ENCODE measurements around the gene SLIT3.

The SLIT3 gene

DNA sequence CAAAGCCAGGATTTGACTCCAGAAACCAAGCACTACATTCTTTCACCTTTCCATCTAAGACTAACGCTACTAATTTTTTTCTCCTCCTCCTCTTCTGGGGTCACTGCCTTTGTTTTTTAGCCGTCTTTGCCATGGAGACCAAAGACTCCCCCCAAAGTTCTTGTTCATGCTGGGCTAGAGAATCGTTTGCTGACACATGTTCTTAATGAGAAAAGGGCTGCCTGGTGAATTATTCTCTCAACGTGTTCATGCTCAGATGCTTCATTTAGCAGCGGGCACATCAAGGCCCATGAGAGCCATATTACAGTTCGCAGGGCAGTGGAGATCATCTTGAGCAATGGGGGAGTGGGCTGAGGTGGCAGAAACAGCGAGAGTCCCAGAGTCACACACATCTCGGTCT is 134.9 kb downstream of the SLIT3 start:
- TF ChIP-seq, protein P1, sequence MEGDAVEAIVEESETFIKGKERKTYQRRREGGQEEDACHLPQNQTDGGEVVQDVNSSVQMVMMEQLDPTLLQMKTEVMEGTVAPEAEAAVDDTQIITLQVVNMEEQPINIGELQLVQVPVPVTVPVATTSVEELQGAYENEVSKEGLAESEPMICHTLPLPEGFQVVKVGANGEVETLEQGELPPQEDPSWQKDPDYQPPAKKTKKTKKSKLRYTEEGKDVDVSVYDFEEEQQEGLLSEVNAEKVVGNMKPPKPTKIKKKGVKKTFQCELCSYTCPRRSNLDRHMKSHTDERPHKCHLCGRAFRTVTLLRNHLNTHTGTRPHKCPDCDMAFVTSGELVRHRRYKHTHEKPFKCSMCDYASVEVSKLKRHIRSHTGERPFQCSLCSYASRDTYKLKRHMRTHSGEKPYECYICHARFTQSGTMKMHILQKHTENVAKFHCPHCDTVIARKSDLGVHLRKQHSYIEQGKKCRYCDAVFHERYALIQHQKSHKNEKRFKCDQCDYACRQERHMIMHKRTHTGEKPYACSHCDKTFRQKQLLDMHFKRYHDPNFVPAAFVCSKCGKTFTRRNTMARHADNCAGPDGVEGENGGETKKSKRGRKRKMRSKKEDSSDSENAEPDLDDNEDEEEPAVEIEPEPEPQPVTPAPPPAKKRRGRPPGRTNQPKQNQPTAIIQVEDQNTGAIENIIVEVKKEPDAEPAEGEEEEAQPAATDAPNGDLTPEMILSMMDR (IDR thresholded peaks at IDR 0.05; ENCODE audit: low read depth, low read length, missing control alignments): no peak
- no peak overlapping the region for H3K4me3 ChIP-seq (ENCODE audit: low read depth, low read length)
- DNase-seq (ENCODE audit: low read depth): no peak

DNA sequence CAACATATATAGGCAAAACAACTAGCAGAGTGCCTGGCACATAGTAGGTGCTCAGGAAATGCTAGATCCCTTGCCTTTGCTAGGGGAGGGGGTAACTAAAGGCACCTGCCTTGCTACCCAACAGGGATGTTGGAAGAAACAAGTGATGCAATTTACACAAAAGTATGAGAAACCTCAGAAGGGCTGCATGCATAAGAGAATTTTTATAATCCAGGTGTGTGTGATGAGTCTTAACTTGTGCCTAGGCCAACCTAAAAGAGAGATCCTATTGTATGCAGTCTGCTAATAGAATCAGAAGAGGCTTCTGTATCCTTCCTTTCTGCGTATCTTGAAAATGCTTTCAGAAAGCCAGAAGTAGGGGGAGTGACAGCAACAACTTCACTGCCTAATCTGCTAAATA is 135.9 kb downstream of the SLIT3 start:
- no peak for DNase-seq (ENCODE audit: low read depth)
- H3K4me3 ChIP-seq (ENCODE audit: low read depth, low read length): no peak overlapping the region
- TF ChIP-seq, protein P1 (IDR thresholded peaks at IDR 0.05; ENCODE audit: low read depth, low read length, missing control alignments): no peak

DNA sequence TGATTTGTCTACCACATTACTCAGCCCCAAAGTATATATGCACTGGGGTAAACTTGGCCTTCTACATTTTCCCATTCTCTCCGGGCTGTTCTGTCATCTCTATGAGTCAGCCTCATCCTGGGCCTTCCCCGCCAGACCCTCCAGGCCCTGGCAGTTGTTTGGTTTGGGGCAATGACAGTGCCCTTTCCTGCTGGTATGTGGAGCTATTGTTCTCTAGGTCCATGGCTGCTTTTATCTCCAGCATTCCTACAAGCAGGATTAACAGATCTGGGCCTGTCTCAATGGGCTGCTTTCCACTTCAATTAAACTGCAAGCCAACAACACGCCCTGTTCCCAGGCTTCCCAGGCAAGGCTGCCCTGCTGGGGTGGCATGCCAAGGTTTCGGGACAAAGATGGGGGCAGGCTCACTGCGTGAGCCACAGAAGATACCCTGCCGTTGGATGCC is 136.4 kb downstream of the SLIT3 start:
- no peak overlapping the region for H3K4me3 ChIP-seq (ENCODE audit: low read depth, low read length)
- TF ChIP-seq, protein P1 (IDR thresholded peaks at IDR 0.05; ENCODE audit: low read depth, low read length, missing control alignments): no peak
- no peak for DNase-seq (ENCODE audit: low read depth)

DNA sequence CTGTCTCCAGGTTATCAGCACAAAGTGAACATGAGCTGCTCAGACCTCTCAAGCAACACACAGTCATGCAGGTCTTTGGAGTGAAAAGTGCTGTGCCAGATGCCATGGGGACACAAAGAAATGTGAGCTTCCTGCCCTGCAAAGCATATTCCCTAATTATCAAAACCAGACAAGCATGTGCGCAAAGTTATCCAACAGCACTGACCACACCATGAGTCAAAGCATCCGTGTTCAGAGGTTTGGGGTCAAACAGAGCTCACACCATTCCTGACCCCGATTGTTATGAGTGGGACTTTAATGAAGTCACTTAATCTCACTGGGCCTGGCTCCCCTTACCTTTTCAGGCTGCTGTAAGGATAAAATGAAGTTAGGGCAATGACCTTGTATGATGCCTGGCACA is 138.5 kb downstream of the SLIT3 start:
- TF ChIP-seq, protein P1 (IDR thresholded peaks at IDR 0.05; ENCODE audit: low read depth, low read length, missing control alignments): no peak
- no peak for DNase-seq (ENCODE audit: low read depth)
- H3K4me3 ChIP-seq (ENCODE audit: low read depth, low read length): no peak overlapping the region

GRCh38 chr5:169161022-169161680 is 139.8 kb downstream of the SLIT3 start:
- DNase-seq (ENCODE audit: low read depth): no peak
- H3K4me3 ChIP-seq (ENCODE audit: low read depth, low read length): no peak overlapping the region
- TF ChIP-seq, protein P1 (IDR thresholded peaks at IDR 0.05; ENCODE audit: low read depth, low read length, missing control alignments): no peak

- DNase-seq (ENCODE audit: low read depth): no peak
- no peak overlapping the region for H3K4me3 ChIP-seq (ENCODE audit: low read depth, low read length)
- TF ChIP-seq, protein P1 (IDR thresholded peaks at IDR 0.05; ENCODE audit: low read depth, low read length, missing control alignments): no peak
These were observed 140.5 kb downstream of the SLIT3 start for GRCh38 chr5:169160405-169160901.

DNA sequence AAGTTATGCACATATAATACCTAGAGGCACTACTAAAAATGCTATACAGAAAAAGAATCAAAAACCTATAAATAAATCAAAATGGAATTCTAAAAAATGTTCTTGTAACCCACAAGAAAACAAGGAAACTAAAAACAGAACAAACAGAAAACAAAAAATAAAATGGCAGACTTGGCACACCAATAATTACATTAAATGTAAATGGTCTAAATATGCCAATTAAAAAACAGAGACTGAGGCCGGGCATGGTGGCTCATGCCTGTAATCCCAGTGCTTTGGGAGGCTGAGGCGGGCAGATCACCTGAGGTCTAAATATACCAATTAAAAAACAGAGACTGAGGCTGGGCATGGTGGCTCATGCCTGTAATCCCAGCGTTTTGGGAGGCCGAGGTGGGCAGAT is 142.2 kb downstream of the SLIT3 start:
- TF ChIP-seq, protein P1 (IDR thresholded peaks at IDR 0.05; ENCODE audit: low read depth, low read length, missing control alignments): no peak
- DNase-seq (ENCODE audit: low read depth): no peak
- H3K4me3 ChIP-seq (ENCODE audit: low read depth, low read length): no peak overlapping the region
